ENCODE data around the gene ZNF407.
"Not testable (repeated sequence)": the region's sequence is repeated elsewhere in the genome, so short reads cannot be mapped to it uniquely, and the experiment has no call there.

Gene ZNF407

DNA sequence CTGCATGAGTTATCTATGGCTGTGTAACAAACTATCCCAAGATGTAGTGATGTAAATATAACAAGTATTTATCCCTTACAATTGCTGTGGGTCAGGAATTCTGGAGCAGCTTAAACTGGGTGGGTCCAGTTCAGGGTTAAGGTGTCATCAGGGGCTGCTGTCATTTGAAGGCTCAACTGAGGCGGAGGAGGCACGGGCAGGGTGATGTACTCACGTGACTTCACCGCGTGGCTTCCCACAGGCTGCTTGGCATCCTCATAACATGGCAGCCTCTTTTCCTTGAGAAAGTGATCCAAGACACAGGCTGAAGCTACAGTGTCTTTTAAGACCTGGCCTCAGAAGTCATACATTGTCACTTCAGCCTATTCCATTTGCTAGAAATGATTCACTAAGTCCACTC, 485.5 kb downstream of the ZNF407 start:
- TF ChIP-seq SNAI2 (CRISPR knock-in tag; IDR thresholded peaks at IDR 0.05) (no peak), ZFP30 (CRISPR knock-in tag; IDR thresholded peaks at IDR 0.05) (no peak), ESRRG (CRISPR knock-in tag; IDR thresholded peaks at IDR 0.05) (no peak), ZFP3 (CRISPR knock-in tag; IDR thresholded peaks at IDR 0.05) (no peak), RARB (CRISPR knock-in tag; IDR thresholded peaks at IDR 0.05) (no peak), ARNTL (CRISPR knock-in tag; IDR thresholded peaks at IDR 0.05; ENCODE audit: borderline replicate concordance, low read depth) (no peak), BACH2 (CRISPR knock-in tag; IDR thresholded peaks at IDR 0.05; ENCODE audit: borderline replicate concordance) (no peak), OSR1 (CRISPR knock-in tag; IDR thresholded peaks at IDR 0.05) (no peak), PPARA (CRISPR knock-in tag; IDR thresholded peaks at IDR 0.05; ENCODE audit: borderline replicate concordance) (no peak), ISL1 (CRISPR knock-in tag; IDR thresholded peaks at IDR 0.05) (no peak), CSDC2 (CRISPR knock-in tag; IDR thresholded peaks at IDR 0.05) (no peak), ZNF8 (CRISPR knock-in tag; IDR thresholded peaks at IDR 0.05) (no peak), ZNF565 (CRISPR knock-in tag; conservative IDR thresholded peaks at IDR 0.05; ENCODE audit: low read depth) (no peak)
- TF ChIP-seq, protein P1, sequence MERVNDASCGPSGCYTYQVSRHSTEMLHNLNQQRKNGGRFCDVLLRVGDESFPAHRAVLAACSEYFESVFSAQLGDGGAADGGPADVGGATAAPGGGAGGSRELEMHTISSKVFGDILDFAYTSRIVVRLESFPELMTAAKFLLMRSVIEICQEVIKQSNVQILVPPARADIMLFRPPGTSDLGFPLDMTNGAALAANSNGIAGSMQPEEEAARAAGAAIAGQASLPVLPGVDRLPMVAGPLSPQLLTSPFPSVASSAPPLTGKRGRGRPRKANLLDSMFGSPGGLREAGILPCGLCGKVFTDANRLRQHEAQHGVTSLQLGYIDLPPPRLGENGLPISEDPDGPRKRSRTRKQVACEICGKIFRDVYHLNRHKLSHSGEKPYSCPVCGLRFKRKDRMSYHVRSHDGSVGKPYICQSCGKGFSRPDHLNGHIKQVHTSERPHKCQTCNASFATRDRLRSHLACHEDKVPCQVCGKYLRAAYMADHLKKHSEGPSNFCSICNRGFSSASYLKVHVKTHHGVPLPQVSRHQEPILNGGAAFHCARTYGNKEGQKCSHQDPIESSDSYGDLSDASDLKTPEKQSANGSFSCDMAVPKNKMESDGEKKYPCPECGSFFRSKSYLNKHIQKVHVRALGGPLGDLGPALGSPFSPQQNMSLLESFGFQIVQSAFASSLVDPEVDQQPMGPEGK (CRISPR knock-in tag; IDR thresholded peaks at IDR 0.05; ENCODE audit: borderline replicate concordance) = no peak
- TF ChIP-seq, protein P2, sequence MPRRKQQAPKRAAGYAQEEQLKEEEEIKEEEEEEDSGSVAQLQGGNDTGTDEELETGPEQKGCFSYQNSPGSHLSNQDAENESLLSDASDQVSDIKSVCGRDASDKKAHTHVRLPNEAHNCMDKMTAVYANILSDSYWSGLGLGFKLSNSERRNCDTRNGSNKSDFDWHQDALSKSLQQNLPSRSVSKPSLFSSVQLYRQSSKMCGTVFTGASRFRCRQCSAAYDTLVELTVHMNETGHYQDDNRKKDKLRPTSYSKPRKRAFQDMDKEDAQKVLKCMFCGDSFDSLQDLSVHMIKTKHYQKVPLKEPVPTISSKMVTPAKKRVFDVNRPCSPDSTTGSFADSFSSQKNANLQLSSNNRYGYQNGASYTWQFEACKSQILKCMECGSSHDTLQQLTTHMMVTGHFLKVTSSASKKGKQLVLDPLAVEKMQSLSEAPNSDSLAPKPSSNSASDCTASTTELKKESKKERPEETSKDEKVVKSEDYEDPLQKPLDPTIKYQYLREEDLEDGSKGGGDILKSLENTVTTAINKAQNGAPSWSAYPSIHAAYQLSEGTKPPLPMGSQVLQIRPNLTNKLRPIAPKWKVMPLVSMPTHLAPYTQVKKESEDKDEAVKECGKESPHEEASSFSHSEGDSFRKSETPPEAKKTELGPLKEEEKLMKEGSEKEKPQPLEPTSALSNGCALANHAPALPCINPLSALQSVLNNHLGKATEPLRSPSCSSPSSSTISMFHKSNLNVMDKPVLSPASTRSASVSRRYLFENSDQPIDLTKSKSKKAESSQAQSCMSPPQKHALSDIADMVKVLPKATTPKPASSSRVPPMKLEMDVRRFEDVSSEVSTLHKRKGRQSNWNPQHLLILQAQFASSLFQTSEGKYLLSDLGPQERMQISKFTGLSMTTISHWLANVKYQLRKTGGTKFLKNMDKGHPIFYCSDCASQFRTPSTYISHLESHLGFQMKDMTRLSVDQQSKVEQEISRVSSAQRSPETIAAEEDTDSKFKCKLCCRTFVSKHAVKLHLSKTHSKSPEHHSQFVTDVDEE (CRISPR knock-in tag; IDR thresholded peaks at IDR 0.05) = no peak
- TF ChIP-seq, protein P3, sequence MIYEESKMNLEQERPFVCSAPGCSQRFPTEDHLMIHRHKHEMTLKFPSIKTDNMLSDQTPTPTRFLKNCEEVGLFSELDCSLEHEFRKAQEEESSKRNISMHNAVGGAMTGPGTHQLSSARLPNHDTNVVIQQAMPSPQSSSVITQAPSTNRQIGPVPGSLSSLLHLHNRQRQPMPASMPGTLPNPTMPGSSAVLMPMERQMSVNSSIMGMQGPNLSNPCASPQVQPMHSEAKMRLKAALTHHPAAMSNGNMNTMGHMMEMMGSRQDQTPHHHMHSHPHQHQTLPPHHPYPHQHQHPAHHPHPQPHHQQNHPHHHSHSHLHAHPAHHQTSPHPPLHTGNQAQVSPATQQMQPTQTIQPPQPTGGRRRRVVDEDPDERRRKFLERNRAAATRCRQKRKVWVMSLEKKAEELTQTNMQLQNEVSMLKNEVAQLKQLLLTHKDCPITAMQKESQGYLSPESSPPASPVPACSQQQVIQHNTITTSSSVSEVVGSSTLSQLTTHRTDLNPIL (CRISPR knock-in tag; IDR thresholded peaks at IDR 0.05; ENCODE audit: low read depth) = no peak
- TF ChIP-seq, protein P4, sequence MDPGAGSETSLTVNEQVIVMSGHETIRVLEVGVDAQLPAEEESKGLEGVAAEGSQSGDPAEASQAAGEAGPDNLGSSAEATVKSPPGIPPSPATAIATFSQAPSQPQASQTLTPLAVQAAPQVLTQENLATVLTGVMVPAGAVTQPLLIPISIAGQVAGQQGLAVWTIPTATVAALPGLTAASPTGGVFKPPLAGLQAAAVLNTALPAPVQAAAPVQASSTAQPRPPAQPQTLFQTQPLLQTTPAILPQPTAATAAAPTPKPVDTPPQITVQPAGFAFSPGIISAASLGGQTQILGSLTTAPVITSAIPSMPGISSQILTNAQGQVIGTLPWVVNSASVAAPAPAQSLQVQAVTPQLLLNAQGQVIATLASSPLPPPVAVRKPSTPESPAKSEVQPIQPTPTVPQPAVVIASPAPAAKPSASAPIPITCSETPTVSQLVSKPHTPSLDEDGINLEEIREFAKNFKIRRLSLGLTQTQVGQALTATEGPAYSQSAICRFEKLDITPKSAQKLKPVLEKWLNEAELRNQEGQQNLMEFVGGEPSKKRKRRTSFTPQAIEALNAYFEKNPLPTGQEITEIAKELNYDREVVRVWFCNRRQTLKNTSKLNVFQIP (CRISPR knock-in tag; IDR thresholded peaks at IDR 0.05; ENCODE audit: borderline replicate concordance, low read depth) = no peak
- no peak for ATAC-seq

DNA sequence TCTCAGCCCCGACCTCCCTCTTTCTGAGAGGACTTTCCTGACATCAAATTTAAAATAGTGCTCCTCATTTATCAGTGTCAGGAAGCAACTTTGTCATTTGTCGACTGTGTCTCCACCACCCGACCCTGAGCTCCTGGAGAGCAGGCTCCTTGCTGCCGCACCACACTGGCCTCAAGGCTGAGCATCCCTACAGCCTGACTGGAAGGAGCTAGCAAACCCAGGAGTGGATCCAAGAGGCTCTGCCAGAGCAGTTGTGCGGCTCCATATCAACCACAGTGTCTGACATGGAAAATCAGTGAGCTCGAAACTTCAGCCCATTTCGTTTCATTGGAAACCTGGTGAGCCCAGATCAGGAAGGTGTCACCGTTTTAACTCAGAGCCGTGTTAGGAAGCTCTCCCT, 486.1 kb downstream of the ZNF407 start:
- TF ChIP-seq SNAI2 (CRISPR knock-in tag; IDR thresholded peaks at IDR 0.05) (no peak), TCF4 (CRISPR knock-in tag; IDR thresholded peaks at IDR 0.05; ENCODE audit: borderline replicate concordance) (no peak), ZC3H10 (CRISPR knock-in tag; IDR thresholded peaks at IDR 0.05) (no peak), ZNF70 (CRISPR knock-in tag; IDR thresholded peaks at IDR 0.05) (no peak), GLIS3 (CRISPR knock-in tag; IDR thresholded peaks at IDR 0.05) (no peak), ZFP3 (CRISPR knock-in tag; IDR thresholded peaks at IDR 0.05) (no peak), ESRRG (CRISPR knock-in tag; IDR thresholded peaks at IDR 0.05) (no peak), ISL1 (CRISPR knock-in tag; IDR thresholded peaks at IDR 0.05) (no peak), RARB (CRISPR knock-in tag; IDR thresholded peaks at IDR 0.05) (no peak), ZNF8 (CRISPR knock-in tag; IDR thresholded peaks at IDR 0.05) (no peak), ZFP30 (CRISPR knock-in tag; IDR thresholded peaks at IDR 0.05) (no peak), CSDC2 (CRISPR knock-in tag; IDR thresholded peaks at IDR 0.05) (no peak), BACH2 (CRISPR knock-in tag; IDR thresholded peaks at IDR 0.05; ENCODE audit: borderline replicate concordance) (no peak), OSR1 (CRISPR knock-in tag; IDR thresholded peaks at IDR 0.05) (no peak), PPARA (CRISPR knock-in tag; IDR thresholded peaks at IDR 0.05; ENCODE audit: borderline replicate concordance) (no peak), ARNTL (CRISPR knock-in tag; IDR thresholded peaks at IDR 0.05; ENCODE audit: borderline replicate concordance, low read depth) (no peak), ZNF565 (CRISPR knock-in tag; conservative IDR thresholded peaks at IDR 0.05; ENCODE audit: low read depth) (no peak)
- TF ChIP-seq, protein P5, sequence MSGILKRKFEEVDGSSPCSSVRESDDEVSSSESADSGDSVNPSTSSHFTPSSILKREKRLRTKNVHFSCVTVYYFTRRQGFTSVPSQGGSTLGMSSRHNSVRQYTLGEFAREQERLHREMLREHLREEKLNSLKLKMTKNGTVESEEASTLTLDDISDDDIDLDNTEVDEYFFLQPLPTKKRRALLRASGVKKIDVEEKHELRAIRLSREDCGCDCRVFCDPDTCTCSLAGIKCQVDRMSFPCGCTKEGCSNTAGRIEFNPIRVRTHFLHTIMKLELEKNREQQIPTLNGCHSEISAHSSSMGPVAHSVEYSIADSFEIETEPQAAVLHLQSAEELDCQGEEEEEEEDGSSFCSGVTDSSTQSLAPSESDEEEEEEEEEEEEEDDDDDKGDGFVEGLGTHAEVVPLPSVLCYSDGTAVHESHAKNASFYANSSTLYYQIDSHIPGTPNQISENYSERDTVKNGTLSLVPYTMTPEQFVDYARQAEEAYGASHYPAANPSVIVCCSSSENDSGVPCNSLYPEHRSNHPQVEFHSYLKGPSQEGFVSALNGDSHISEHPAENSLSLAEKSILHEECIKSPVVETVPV (CRISPR knock-in tag; IDR thresholded peaks at IDR 0.05) = no peak
- TF ChIP-seq, protein P4 (CRISPR knock-in tag; IDR thresholded peaks at IDR 0.05; ENCODE audit: borderline replicate concordance, low read depth) = no peak
- TF ChIP-seq, protein P1 (CRISPR knock-in tag; IDR thresholded peaks at IDR 0.05; ENCODE audit: borderline replicate concordance) = no peak
- no peak for ATAC-seq

DNA sequence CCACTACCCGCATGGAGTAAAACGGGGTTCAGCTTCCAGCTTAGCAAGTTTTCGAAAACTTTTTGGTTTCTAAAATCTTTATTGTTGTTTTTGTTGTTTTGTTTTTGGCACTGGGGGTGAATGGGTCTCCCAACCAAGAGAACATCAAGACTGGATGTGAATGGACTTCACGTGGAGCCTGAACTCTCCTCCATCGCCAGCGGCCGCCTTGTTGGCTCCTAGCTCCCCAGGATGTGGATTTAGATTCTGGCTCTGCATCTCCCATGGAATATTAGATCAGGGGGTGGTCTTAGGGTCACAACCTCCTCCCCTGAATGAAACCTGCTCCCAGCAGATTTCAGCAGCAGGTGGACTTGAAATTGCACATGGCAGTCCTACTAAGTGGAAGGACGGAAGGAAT, 488.0 kb downstream of the ZNF407 start:
- not testable (repeated sequence) for ATAC-seq
